ENCODE results near the gene STOX1. TPM values are rescaled to one million over a fixed set of nuclear protein-coding genes. Genes with fewer than 3 reads are reported as not detected.
"Not testable (repeated sequence)": the region's sequence is repeated elsewhere in the genome, so short reads cannot be mapped to it uniquely, and the experiment has no call there.

The STOX1 gene
- total RNA-seq, 1 experiment from 2014 or later, result 0.69 TPM

DNA sequence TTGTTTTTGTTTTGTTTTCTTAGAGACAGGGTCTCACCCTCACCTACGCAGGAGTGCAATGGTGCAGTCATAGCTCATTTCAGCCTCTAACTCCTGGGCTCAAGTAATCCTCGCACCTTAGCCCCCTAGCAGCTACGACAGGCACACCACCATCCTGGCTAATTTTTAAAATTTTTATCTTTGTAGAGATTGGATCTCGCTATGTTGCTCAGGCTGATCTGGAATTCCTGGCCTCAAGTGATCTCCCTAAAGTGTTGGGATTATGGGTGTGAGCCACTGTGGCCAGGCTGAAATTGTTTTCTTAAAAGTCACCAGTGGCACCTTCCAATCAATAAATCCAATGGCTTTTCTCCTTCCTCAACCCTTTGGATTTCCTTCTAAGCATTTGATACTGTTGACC, 52.9 kb downstream of the STOX1 start:
- no peak for DNase-seq (ENCODE audit: low spot score)

DNA sequence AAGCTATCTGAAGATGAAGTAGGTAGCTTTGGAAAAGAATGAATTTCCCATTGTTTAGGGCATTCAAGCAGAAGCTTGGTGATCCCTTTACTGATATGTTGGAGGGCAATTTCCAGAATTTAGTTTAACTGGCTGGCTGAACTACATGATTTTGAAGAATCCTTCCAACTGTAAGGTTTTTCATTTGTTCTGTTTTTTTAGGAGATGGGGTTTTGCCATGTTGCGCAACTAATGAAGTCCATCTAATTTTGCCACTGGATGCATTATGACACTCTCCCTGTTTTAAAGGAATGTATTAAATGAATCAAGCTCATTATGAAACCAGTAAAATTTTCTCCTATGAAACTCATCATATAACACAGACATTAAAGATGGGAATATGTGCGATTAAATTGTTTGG, 67.7 kb downstream of the STOX1 start:
- no peak for DNase-seq (ENCODE audit: low spot score)

DNA sequence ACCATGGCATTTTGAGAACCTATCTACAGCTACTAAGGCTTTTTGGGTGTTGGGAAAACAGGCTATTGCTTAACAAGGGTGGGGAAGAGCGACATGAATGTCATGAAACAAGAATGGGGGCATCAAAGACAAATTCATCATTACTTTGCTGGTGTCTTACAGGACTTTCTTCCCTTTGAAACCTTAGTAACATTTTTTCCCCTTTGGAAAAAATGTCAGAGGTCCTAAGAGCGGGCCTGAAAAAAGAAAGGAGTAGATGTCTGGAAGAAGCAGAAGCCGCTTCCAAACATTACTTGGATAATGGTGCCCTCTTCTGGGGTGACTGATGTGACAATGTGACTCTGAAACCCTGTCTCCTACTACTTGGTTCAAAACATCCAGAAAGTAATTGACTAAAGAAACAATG, 70.0 kb downstream of the STOX1 start:
- DNase-seq (ENCODE audit: low spot score), result peak; percentile 86

DNA sequence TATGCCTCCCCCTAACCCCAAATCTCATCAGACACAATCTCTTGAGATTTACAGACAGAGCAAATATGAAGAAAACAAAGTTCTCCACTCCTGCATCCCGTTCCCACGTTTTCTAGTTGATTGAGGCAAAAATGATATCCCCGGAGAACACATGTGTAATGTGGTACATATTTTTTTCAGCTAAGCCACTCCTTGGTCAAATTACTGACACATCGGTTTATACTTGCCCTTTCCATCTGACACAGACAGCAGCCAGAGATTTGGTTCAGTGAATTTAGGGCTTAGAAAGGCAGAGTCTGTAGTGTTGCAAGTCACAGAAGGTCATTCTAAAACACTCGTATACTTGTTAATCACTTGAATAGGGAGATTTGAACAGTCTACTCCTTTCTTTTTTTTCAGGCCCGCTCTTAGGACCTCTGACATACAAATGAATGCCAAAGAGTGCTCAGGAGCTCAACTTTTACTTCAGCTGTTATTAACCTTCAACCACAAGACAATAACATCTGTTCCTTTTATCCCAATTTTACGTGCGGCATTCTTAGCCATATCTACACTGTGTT, 71.9 kb downstream of the STOX1 start:
- no peak for DNase-seq (ENCODE audit: low spot score)

DNA sequence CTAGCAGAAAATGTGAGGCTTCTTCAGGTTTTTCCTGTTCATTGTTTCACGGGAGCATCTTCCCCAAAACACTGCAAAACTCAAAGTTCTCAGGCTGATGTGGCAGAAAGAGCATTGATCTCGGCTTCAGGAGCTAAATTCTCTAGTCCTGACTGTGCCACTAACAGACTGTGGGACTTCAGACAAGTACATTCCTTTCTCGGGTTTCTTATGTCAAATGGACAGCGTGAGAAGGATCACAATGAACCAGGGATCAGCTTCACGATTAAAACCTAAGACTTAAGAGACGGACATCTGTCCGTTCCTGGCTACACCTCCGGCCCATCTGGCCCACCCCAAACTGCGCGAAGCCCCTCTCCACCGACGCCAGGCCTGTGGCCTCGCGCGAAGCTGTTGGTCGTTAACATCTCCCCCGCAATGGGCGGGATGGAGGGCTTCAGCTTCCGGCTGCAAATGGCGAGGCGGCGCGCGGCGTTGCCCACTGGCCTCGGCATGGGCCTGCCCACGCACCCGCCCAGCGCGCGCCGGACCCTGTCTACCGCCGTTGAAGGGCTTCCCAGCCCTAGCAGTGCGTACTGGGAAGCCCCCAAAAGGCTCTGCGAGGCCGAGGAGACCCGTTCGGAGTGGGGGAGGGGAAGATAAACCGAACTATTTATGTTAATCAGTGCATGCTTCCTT, 73.2 kb downstream of the STOX1 start:
- no peak for DNase-seq (ENCODE audit: low spot score)

DNA sequence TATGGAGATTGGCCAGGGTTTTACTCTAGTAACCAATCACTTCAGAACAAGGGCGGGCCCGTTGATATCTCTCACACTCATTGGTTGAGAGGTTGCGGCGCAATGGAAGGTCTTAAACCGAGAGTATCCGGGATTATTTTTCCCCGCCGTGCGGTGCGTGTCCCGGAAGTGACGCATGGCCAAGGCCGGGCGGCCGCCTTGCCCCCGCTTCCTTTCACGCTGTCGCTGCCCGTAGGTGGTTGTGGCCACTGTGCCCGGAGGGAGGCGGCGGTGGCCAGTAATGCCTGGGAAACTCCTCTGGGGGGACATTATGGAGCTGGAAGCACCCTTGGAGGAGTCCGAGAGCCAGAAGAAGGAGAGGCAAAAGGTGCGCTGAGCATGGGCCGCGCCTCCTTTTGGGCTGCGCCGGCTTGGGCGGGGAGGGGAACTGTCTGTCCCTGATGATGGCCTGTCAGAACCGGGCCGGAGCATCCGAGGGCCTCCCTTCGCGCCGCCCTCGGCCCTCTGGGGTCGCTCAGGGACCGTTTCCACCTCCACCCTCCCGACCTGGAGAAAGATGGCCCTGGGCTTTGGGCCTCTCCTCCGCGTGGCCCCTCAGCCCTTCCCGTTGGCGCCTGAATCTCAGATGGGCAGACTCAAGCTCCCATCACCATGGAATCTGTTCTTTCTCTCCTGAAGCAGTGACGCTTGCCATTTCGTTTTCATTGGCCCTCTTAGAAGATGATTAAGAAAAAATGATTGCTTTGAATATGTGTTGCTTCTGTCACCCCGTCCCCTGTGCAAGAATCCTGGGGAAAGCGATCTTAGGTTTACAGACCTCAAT, 74.0 kb downstream of the STOX1 start, which contains the start of gene DDX50:
Gene DDX50, plus strand, starts transcription at position 211 of the 823 bp plus-strand sequence. Its CDS starts 70 bp downstream, at position 281.
- peak; percentile 99 for DNase-seq (ENCODE audit: low spot score)

DNA sequence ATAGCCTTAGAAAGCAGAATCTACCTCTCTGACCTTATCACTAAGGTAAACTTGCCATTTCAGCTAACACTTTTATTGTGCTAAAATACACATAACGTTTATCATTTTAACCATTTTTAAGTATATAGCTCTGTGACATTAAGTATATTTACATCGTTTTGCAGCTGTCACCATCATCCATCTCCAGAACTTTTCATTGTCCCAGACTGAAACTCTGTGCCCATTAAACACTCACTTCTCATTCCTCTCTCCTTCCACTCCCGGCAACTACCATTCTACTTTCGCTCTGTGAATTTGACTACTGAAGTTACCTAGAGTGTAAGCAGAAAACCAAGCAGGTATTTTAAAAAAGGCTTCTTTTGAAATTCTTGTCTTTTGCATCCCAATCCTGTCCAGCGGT, 75.1 kb downstream of the STOX1 start:
- DNase-seq (ENCODE audit: low spot score), result no peak

DNA sequence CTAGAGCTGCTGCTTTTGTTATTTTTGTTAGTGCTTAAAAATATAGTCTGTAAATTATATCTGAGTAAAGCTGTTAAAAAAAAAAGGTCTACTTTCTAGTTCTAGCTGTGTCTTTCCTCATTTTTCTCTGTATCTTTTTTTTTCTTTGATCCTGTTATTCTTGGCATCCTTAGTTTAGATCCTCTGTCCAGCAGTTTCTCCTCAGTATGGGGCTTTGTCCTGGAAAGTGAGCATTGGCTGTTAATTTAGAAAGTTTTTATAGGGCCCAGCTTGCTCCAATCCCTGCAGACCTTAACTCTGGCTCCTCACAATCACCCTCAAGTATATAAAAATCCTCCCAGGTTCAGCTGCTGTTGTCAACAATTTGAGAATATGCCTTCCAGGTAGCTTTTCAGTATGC, 97.3 kb downstream of the STOX1 start:
- DNase-seq (ENCODE audit: low spot score), result no peak

DNA sequence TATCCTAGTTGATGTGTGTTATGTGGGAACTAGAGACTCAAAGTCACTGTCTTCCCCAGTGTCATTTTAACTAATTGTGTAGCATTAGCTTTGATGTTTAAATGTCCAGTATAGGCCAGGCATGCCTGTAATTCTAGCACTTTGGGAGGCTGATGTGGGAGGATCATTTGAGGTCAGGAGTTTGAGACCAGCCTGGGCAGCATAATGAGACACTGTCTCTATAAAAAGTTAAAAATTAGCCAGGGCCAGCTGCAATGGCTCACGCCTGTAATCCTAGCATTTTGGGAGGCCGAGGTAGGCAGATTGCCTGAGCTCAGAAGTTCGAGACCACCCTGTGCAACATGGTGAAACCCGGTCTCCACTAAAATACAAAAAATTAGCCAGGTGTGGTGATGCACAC, 98.2 kb downstream of the STOX1 start:
- no peak for DNase-seq (ENCODE audit: low spot score)

DNA sequence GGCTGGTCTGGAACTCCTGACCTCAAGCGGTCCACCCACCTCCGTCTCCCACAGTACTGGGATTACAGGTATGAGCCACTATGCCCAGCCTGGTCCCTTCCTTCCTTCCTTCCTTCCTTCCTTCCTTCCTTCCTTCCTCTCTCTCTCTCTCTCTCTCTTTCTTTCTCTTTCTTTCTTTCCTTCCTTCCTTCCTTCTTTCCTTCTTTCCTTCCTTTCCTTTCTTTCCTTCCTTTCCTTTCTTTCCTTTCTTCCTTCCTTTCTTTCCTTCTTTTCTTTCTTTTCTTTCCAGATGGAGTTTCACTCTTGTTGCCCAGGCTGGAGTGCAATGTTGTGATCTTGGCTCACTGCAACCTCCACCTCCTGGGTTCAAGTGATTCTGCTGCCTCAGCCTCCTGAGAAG, 101.8 kb downstream of the STOX1 start:
- not testable (repeated sequence) for DNase-seq (ENCODE audit: low spot score)

DNA sequence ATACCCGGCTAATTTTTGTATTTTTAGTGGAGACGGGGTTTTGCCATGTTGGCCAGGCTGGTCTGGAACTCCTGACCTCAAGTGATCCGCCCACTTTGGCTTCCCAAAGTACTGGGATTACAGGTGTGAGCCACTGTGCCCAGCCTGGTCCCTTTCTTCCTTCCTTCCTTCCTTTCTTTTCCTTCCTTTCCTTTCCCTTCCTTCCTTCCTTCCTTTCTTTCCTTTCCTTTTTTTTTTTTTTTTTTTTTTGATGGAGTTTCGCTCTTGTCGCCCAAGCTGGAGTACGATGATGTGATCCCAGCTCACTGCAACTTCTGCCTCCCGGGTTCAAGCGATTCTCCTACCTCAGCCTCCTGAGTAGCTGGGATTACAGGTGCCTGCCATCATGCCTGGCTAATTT, 102.6 kb downstream of the STOX1 start:
- not testable (repeated sequence) for DNase-seq (ENCODE audit: low spot score)

DNA sequence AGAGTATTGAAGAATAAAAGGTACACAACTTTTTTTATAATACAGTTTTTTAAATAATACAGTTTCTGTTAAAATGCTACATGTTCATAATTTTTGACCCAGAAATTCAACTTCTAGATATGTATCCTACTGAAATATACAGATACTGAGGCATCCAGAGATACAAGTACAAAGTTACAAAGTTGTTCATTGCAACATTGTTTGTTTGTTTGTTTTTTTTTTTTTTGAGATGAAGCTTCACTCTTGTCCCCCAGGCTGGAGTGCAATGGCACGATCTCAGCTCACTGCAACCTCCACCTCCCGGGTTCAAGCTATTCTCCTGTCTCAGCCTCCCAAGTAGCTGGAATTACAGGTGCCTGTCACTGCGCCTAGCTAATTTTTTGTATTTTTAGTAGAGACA, 105.5 kb downstream of the STOX1 start:
- not testable (repeated sequence) for DNase-seq (ENCODE audit: low spot score)

DNA sequence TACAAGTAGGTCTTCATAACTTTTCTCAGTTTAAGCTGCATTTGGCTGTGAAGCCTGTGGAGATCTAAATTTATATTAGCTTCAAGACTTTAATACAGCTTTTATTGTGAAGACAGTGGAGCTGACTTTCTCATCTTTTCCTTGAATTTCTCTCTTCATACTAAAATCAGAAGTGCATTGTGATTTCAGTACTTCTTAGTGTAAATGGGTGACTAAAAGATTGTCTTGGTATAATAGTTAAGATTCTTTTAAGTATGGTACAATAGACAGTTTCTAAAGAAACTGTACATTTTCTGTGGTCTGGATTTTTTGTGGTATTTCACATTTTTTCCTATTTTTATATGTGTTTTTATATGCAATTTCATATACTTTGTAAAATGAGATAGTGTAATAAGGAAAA, 107.7 kb downstream of the STOX1 start:
- no peak for DNase-seq (ENCODE audit: low spot score)

DNA sequence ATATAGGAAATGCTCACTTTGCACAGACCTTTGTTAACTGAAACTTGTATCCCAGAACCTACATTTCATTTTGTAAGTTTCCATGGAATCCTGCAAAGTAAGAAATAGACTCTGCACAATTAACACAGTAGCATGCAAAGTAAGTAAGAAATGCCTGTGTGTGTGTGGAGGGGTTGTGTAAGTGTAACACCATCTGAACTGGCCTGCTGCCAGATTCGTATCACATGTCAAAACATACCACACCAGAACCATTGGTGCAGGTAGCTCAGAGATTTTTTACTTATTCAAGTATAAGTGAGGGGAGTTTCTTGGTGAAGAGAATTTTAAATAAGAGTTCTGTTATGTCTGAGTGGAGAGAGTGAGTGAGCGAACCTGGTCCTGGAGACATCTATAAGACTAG, 110.8 kb downstream of the STOX1 start:
- DNase-seq (ENCODE audit: low spot score), result peak; percentile 16

DNA sequence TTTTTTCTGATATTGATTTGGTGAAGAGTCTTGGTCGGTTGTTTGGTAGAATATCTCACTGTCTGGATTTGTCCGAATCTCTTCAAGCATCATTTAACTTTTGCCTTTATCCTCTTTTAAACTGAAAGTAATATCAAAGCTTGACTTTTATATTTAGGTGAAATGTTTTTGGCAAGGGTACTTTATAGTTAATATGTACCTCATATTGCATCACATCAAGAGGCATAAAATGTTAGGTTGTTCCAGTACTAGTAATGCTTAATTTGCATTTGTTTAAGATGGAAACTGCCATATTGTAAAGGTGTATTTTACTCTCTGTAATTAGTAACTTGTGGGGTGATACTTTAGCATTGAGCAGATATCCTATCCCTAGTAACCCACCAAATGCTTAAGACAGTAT, 111.6 kb downstream of the STOX1 start:
- no peak for DNase-seq (ENCODE audit: low spot score)

DNA sequence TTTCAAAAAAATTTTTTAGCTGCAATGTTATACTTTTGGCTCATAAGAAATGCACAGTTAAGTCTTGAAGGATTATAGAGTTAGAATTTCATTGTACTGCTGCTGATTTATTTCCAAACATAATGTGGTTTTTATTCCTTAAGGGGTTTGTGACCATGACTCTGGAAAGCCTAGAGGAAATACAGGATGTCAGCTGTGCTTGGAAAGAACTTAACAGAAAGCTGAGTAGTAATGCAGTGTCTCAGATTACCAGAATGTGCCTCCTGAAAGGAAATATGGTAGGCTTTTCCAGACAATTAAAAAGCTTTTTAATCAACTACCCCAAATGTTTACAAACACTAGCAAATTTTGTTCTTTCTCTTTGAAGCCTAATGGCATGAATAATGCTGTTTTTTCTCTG, 113.6 kb downstream of the STOX1 start:
- DNase-seq (ENCODE audit: low spot score), result not testable (repeated sequence)

Small RNAs within 50 kb of the gene (small RNA-seq; reads per million reads assigned to genes)
- gene RNU6-571P (not detected), gene RNU6-697P (not detected)

Other genes with a start within 250 kb of the STOX1 start
- gene CCAR1, start 106.3 kb upstream of the STOX1 start, total RNA-seq (2014; rRNA removed; shearing (Covaris generic)), result 51.0 and 62.5 TPM in 2 replicates
- 11.5 and 13.1 TPM in 2 replicates for gene DDX50, start 73.8 kb downstream of the STOX1 start, total RNA-seq (2014; rRNA removed; shearing (Covaris generic))
- gene DDX21, start 128.6 kb downstream of the STOX1 start, total RNA-seq (2014; rRNA removed; shearing (Covaris generic)), result 80.6 and 82.2 TPM in 2 replicates
- 17.0 and 18.1 TPM in 2 replicates for gene KIFBP, start 161.3 kb downstream of the STOX1 start, total RNA-seq (2014; rRNA removed; shearing (Covaris generic))

Measured in HT-29 (cell line).